Osteocyte (in vitro differentiated cells): Measurements from ENCODE around the gene PTHLH. TPM values are rescaled to one million over a fixed set of nuclear protein-coding genes. Genes with fewer than 3 reads are reported as not detected.

ENCODE experiments used
- DNase-seq: peaks from one replicate; pipeline ENCODE4 v3.0.0; 2021; ENCODE audit warnings: mixed read lengths; ENCODE audit not compliant: unreplicated experiment; ENCODE audit errors: extremely low spot score
- H3K27ac Mint-ChIP-seq: one replicate; pipeline ENCODE4 v1.8.0; 2021; ENCODE audit warnings: mild to moderate bottlenecking, mixed read lengths; ENCODE audit not compliant: unreplicated experiment
- H3K27me3 Mint-ChIP-seq: one replicate; pipeline ENCODE4 v1.8.0; 2021; ENCODE audit warnings: mixed read lengths; ENCODE audit not compliant: unreplicated experiment
- H3K36me3 Mint-ChIP-seq: one replicate; pipeline ENCODE4 v1.8.0; 2021; ENCODE audit warnings: mixed read lengths; ENCODE audit not compliant: unreplicated experiment
- H3K4me1 Mint-ChIP-seq: one replicate; pipeline ENCODE4 v1.8.0; 2021; ENCODE audit warnings: mixed read lengths; ENCODE audit not compliant: unreplicated experiment
- H3K4me3 Mint-ChIP-seq: one replicate; pipeline ENCODE4 v1.8.0; 2021; ENCODE audit warnings: mild to moderate bottlenecking, moderate library complexity, mixed read lengths; ENCODE audit not compliant: unreplicated experiment
- H3K9me3 Mint-ChIP-seq: one replicate; pipeline ENCODE4 v1.8.0; 2021; ENCODE audit warnings: mixed read lengths; ENCODE audit not compliant: unreplicated experiment
- CTCF ChIP-seq: fragments of 200-600 bp; sonication (generic); IDR thresholded peaks from 2 replicates; pipeline ENCODE4 v1.5.0; 2021; ENCODE audit warnings: antibody characterized with exemption, mild to moderate bottlenecking, moderate library complexity
- total RNA-seq: library from RNA; stranded (reverse); gene quantifications from 2 replicates; pipeline ENCODE4 v1.2.1, GENCODE V29; 2021

Gene PTHLH
- total RNA-seq, 1 donor from 2014 or later, result 0.46 TPM

- no peaks in the 10 kb centered on the region for H3K36me3 Mint-ChIP-seq
- no peaks in the 10 kb centered on the region for H3K4me1 Mint-ChIP-seq
- DNase-seq, result no peak
- no peak overlapping the region for H3K27ac Mint-ChIP-seq
- H3K4me3 Mint-ChIP-seq, result no peak overlapping the region
- no peak for TF ChIP-seq CTCF
- no peaks in the 10 kb centered on the region for H3K9me3 Mint-ChIP-seq
- H3K27me3 Mint-ChIP-seq, result peaks cover 14% of the 10 kb centered on the region
Measured at GRCh38 chr12:27998658-27999057, 26.1 kb upstream of the PTHLH start.

GRCh38 chr12:27998170-27998569, 25.6 kb upstream of the PTHLH start:
- Mint-ChIP-seq H3K27me3 (peaks cover 14% of the 10 kb centered on the region), H3K27ac (no peak overlapping the region), H3K4me1 (no peaks in the 10 kb centered on the region), H3K4me3 (no peak overlapping the region), H3K9me3 (no peaks in the 10 kb centered on the region), H3K36me3 (no peaks in the 10 kb centered on the region)
- DNase-seq, result no peak
- no peak for TF ChIP-seq CTCF

- no peak for TF ChIP-seq CTCF
- Mint-ChIP-seq H3K36me3 (no peaks in the 10 kb centered on the region), H3K9me3 (no peaks in the 10 kb centered on the region), H3K4me3 (no peak overlapping the region), H3K27me3 (peaks cover 11% of the 10 kb centered on the region), H3K4me1 (no peaks in the 10 kb centered on the region), H3K27ac (no peak overlapping the region)
- no peak for DNase-seq
Measured at GRCh38 chr12:27996761-27997160, 24.2 kb upstream of the PTHLH start.

- Mint-ChIP-seq H3K36me3 (no peaks in the 10 kb centered on the region), H3K4me3 (no peak overlapping the region), H3K27ac (no peak overlapping the region), H3K27me3 (peaks cover 7% of the 10 kb centered on the region), H3K9me3 (peaks cover 6% of the 10 kb centered on the region), H3K4me1 (no peaks in the 10 kb centered on the region)
- DNase-seq, result no peak
- TF ChIP-seq CTCF, result no peak
Measured at GRCh38 chr12:27995406-27995805, 22.9 kb upstream of the PTHLH start.

GRCh38 chr12:27988594-27989233, 16.2 kb upstream of the PTHLH start:
- no peak for TF ChIP-seq CTCF
- DNase-seq, result no peak
- no peak overlapping the region for H3K27ac Mint-ChIP-seq
- no peaks in the 10 kb centered on the region for H3K27me3 Mint-ChIP-seq
- no peaks in the 10 kb centered on the region for H3K4me1 Mint-ChIP-seq
- peaks cover 6% of the 10 kb centered on the region for H3K9me3 Mint-ChIP-seq
- no peak overlapping the region for H3K4me3 Mint-ChIP-seq
- no peaks in the 10 kb centered on the region for H3K36me3 Mint-ChIP-seq
